ENCODE data around the gene TYW3.

Gene TYW3

DNA sequence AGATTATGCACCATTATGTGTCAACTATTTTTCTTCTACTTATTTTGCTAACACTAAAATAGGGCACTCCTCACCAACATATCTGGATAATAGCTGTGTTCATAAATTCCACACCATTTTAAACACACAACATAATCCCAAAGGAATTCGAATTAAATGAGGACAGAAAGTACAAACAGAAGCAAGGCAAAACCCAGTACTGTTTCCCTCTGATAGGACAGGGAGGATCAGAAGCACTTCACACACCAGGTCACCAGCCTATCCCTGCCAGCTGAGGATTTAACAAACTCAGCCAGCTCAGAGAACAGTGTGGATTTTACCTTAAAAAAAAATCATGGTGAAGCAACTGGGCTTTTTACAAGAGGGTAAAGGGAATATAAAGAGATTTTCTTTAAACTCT is 20.1 kb upstream of the TYW3 start:
- no peaks in the 10 kb centered on the region for H3K9me3 ChIP-seq (ENCODE audit: severe bottlenecking)

DNA sequence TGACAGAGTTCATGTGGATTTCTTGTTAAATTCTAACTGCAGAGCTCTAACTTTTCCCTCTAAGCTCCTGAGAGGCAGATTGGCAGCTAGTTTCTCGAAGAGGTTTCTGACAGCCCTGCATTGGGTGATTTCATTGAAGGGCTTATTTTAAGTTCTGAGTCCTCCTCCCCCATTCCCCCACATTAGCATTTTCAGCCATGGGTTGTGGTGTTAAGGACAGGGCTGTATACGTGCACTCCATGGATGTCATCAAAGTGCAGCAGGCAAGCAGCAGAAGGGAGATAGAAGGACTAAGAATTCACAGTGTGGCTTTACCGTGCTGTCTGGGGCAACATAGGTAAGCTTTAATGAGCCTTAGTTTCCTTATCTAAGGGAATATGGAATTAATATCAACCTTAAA is 19.1 kb upstream of the TYW3 start:
- TF ChIP-seq CTCF (IDR thresholded peaks at IDR 0.05; ENCODE audit: low read depth, low read length), result no peak
- Histone ChIP-seq H3K27ac (no peak overlapping the region), H3K36me3 (no peaks in the 10 kb centered on the region; the same call in 1 of the 2 replicates)

More for the DNA sequence above, 20.1 kb upstream of the TYW3 start:
- no peaks in the 10 kb centered on the region for H3K36me3 ChIP-seq
- no peak overlapping the region for H3K27ac ChIP-seq
- DNase-seq, result no peak
- H3K4me3 ChIP-seq (ENCODE audit: low read depth, low read length), result no peak overlapping the region
- TF ChIP-seq CTCF (IDR thresholded peaks at IDR 0.05; ENCODE audit: low read depth, low read length), result no peak
- H3K27me3 ChIP-seq (ENCODE audit: insufficient read depth, low read depth, severe bottlenecking), result no peaks in the 10 kb centered on the region

GRCh38 chr1:74714429-74715235 is 18.3 kb upstream of the TYW3 start:
- no peaks in the 10 kb centered on the region for H3K27me3 ChIP-seq (ENCODE audit: insufficient read depth, low read depth, severe bottlenecking)
- no peaks in the 10 kb centered on the region for H3K9me3 ChIP-seq (ENCODE audit: severe bottlenecking)
- no peak overlapping the region for H3K27ac ChIP-seq
- TF ChIP-seq CTCF (IDR thresholded peaks at IDR 0.05; ENCODE audit: low read depth, low read length), result no peak
- no peaks in the 10 kb centered on the region; the same call in 1 of the 2 replicates for H3K36me3 ChIP-seq
- no peak for DNase-seq
- no peak overlapping the region for H3K4me3 ChIP-seq (ENCODE audit: low read depth, low read length)

More for the DNA sequence above, 19.1 kb upstream of the TYW3 start:
- no peaks in the 10 kb centered on the region for H3K27me3 ChIP-seq (ENCODE audit: insufficient read depth, low read depth, severe bottlenecking)
- H3K4me3 ChIP-seq (ENCODE audit: low read depth, low read length), result no peak overlapping the region
- no peaks in the 10 kb centered on the region for H3K9me3 ChIP-seq (ENCODE audit: severe bottlenecking)
- no peak for DNase-seq

DNA sequence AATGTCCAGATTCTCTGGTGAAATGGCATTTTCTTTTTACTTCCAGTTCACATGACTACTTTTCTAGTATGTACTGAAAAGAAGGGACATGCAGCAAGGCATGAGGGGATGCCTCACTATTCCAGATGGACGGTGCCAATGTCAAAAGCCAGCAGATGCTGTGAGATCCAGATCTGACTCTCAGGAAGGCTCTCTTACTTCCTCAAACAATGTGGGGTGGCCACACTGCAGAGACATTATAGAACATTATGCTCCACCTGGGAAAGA is 17.8 kb upstream of the TYW3 start:
- no peak for TF ChIP-seq CTCF (IDR thresholded peaks at IDR 0.05; ENCODE audit: low read depth, low read length)
- Histone ChIP-seq H3K27me3 (ENCODE audit: insufficient read depth, low read depth, severe bottlenecking) (no peaks in the 10 kb centered on the region), H3K9me3 (ENCODE audit: severe bottlenecking) (no peaks in the 10 kb centered on the region), H3K27ac (no peak overlapping the region), H3K4me3 (ENCODE audit: low read depth, low read length) (no peak overlapping the region), H3K36me3 (peaks cover 2% of the 10 kb centered on the region)
- DNase-seq, result no peak

- Histone ChIP-seq H3K27ac (no peak overlapping the region), H3K36me3 (peaks cover 6% of the 10 kb centered on the region), H3K27me3 (ENCODE audit: insufficient read depth, low read depth, severe bottlenecking) (no peaks in the 10 kb centered on the region), H3K9me3 (ENCODE audit: severe bottlenecking) (no peaks in the 10 kb centered on the region), H3K4me3 (ENCODE audit: low read depth, low read length) (no peak overlapping the region)
- no peak for DNase-seq
- TF ChIP-seq CTCF (IDR thresholded peaks at IDR 0.05; ENCODE audit: low read depth, low read length), result no peak
These were observed 17.1 kb upstream of the TYW3 start for GRCh38 chr1:74715806-74716205.

GRCh38 chr1:74716822-74717221 is 16.1 kb upstream of the TYW3 start:
- Histone ChIP-seq H3K4me3 (ENCODE audit: low read depth, low read length) (no peak overlapping the region), H3K36me3 (peaks cover 6% of the 10 kb centered on the region), H3K27me3 (ENCODE audit: insufficient read depth, low read depth, severe bottlenecking) (no peaks in the 10 kb centered on the region), H3K27ac (no peak overlapping the region), H3K9me3 (ENCODE audit: severe bottlenecking) (no peaks in the 10 kb centered on the region)
- no peak for DNase-seq
- no peak for TF ChIP-seq CTCF (IDR thresholded peaks at IDR 0.05; ENCODE audit: low read depth, low read length)

Data from WERI-Rb-1 (cell line).